GM12878 (cell line): Measurements from ENCODE around the gene MBOAT7. TPM values are rescaled to one million over a fixed set of nuclear protein-coding genes. Genes with fewer than 3 reads are reported as not detected.

ENCODE experiments used
- ATAC-seq: fragments of 200-7000 bp; cut with Tn5 transposase; 3 replicates; pipeline ENCODE4 v1.9.1; 2020; ENCODE audit warnings: mild to moderate bottlenecking, moderate library complexity
- BruUV-seq: library from RNA; stranded (reverse); fragments of 400-500 nt; replicated peaks from 2 replicates; lab custom pipeline; 2021; lab: Mats Ljungman, UMichigan
- CTCF ChIA-PET: fragments of 300-600 bp; sonication (Branson Sonifier 250); formaldehyde crosslinking; extraction: SDS; loops from one replicate; lab custom pipeline; 2021; ENCODE audit warnings: inconsistent platforms; lab: Yijun Ruan, JAX
- POLR2A ChIA-PET: fragments of 350-600 bp; formaldehyde crosslinking; extraction: SDS; loops from one replicate; lab custom pipeline; 2021; ENCODE audit warnings: inconsistent platforms; lab: Charles Lee
- RAD21 ChIA-PET: fragments of 300-600 bp; sonication (Branson Sonifier 250); formaldehyde crosslinking; loops from one replicate; lab custom pipeline; 2023; ENCODE audit warnings: antibody characterized with exemption; ENCODE audit not compliant: unreplicated experiment; lab: Charles Lee
- SMC1A ChIA-PET: fragments of 300-600 bp; sonication (Branson Sonifier 250); formaldehyde crosslinking; loops from one replicate; lab custom pipeline; 2023; ENCODE audit not compliant: unreplicated experiment, uncharacterized antibody; lab: Charles Lee
- DNase-seq: peaks from one replicate; pipeline ENCODE4 v3.0.0-alpha.2; 2011; ENCODE audit warnings: low read depth, low spot score
- FAIRE-seq: peaks from 3 replicates; lab custom pipeline; 2011; peaks lifted over from hg19 to GRCh38; lab: Jason Lieb, UNC
- H2AFZ ChIP-seq: 2 replicates; pipeline ENCODE4 v1.6.0; 2011; ENCODE audit warnings: low read depth, low read length, control low read depth; ENCODE audit not compliant: control insufficient read depth
- H3K27ac ChIP-seq: 2 replicates; pipeline ENCODE4 v1.5.1; 2011; ENCODE audit warnings: control low read depth; ENCODE audit not compliant: control insufficient read depth, insufficient read depth
- H3K27me3 ChIP-seq, 2 experiments: replicated peaks in 1 of 2; 2 replicates each; pipeline versions ENCODE4 v1.6.0 to v1.6.1; 2011; ENCODE audit warnings: low read length in 1 of 2; ENCODE audit not compliant: control insufficient read depth in 2 of 2, insufficient read depth in 2 of 2
- H3K36me3 ChIP-seq, 2 experiments: 2 replicates each; pipeline ENCODE4 v1.5.1; 2011; ENCODE audit warnings: low read length in 1 of 2; ENCODE audit not compliant: control insufficient read depth in 2 of 2, insufficient read depth in 2 of 2
- H3K4me1 ChIP-seq: 2 replicates; pipeline ENCODE4 v1.6.1; 2011; ENCODE audit warnings: mild to moderate bottlenecking, low read length, moderate library complexity, mixed read lengths; ENCODE audit not compliant: control insufficient read depth, insufficient read depth
- H3K4me2 ChIP-seq: 2 replicates; pipeline ENCODE4 v1.6.0; 2011; ENCODE audit warnings: control low read depth; ENCODE audit not compliant: control insufficient read depth, insufficient read depth
- H3K4me3 ChIP-seq: fragments of 200-600 bp; sonication (generic); 2 replicates; pipeline ENCODE4 v1.5.1; 2016
- H3K79me2 ChIP-seq: 2 replicates; pipeline ENCODE4 v1.6.0; 2011; ENCODE audit warnings: low read length; ENCODE audit not compliant: control insufficient read depth, insufficient read depth
- H3K9ac ChIP-seq: 2 replicates; pipeline ENCODE4 v1.8.0; 2011; ENCODE audit warnings: low read length, control low read depth, mixed read lengths; ENCODE audit not compliant: control insufficient read depth, insufficient read depth
- H3K9me3 ChIP-seq: replicated peaks from 3 replicates; pipeline ENCODE4 v1.5.1; 2011; ENCODE audit warnings: mild to moderate bottlenecking, low read length; ENCODE audit not compliant: control insufficient read depth, insufficient read depth
- H4K20me1 ChIP-seq: 2 replicates; pipeline ENCODE4 v1.6.0; 2011; ENCODE audit not compliant: control insufficient read depth, insufficient read depth
- BHLHE40 ChIP-seq, 2 experiments: fragments of 450-650 bp in 1 of 2; IDR thresholded peaks; 2 replicates each; pipeline ENCODE4 v1.6.1; 2011 to 2017; ENCODE audit warnings: low read depth in 2 of 2, borderline replicate concordance in 1 of 2, improper control_type of control experiment in 1 of 2, low read length in 1 of 2, mild to moderate bottlenecking in 1 of 2
- CHD1 ChIP-seq: IDR thresholded peaks from 2 replicates; pipeline ENCODE4 v1.6.1; 2012; ENCODE audit warnings: low read depth, low read length, improper control_type of control experiment
- JUNB ChIP-seq: IDR thresholded peaks from 2 replicates; pipeline ENCODE4 v1.6.1; 2016; ENCODE audit warnings: antibody characterized with exemption, mild to moderate bottlenecking
- JUND ChIP-seq: IDR thresholded peaks from 2 replicates; pipeline ENCODE4 v1.6.1; 2012; ENCODE audit warnings: low read depth, mild to moderate bottlenecking, low read length, improper control_type of control experiment, moderate library complexity
- PBX3 ChIP-seq: IDR thresholded peaks from 2 replicates; pipeline ENCODE4 v1.6.1; 2011; ENCODE audit warnings: mild to moderate bottlenecking, low read depth, low read length, moderate library complexity; ENCODE audit not compliant: insufficient replicate concordance
- POLR2A ChIP-seq: IDR thresholded peaks from 2 replicates; pipeline ENCODE4 v1.6.1; 2011; ENCODE audit warnings: low read depth, mild to moderate bottlenecking, low read length
- POLR2AphosphoS2 ChIP-seq: IDR thresholded peaks from 2 replicates; pipeline ENCODE4 v1.6.1; 2011; ENCODE audit warnings: low read depth, mild to moderate bottlenecking, low read length, improper control_type of control experiment, moderate library complexity
- POLR2AphosphoS5 ChIP-seq: IDR thresholded peaks from 2 replicates; pipeline ENCODE4 v1.6.1; 2011; ENCODE audit warnings: mild to moderate bottlenecking, low read length, inconsistent platforms
- RAD21 ChIP-seq: IDR thresholded peaks from 2 replicates; pipeline ENCODE4 v1.6.1; 2011; ENCODE audit warnings: mild to moderate bottlenecking, low read depth, low read length, moderate library complexity; ENCODE audit not compliant: insufficient read depth
- SMAD5 ChIP-seq: IDR thresholded peaks from 2 replicates; pipeline ENCODE4 v1.6.1; 2016; ENCODE audit warnings: antibody characterized with exemption, low read depth
- SREBF2 ChIP-seq: IDR thresholded peaks from 2 replicates; pipeline ENCODE4 v1.6.1; 2012; ENCODE audit warnings: mild to moderate bottlenecking, low read length
- SUPT20H ChIP-seq: IDR thresholded peaks from 2 replicates; pipeline ENCODE4 v1.6.1; 2011; ENCODE audit warnings: low read depth, mild to moderate bottlenecking, low read length, moderate library complexity, borderline replicate concordance; ENCODE audit not compliant: control insufficient read depth
- YY1 ChIP-seq: IDR thresholded peaks from 2 replicates; pipeline ENCODE4 v1.6.1; 2011; ENCODE audit warnings: low read depth, mild to moderate bottlenecking, low read length
- WGBS: methylation state at CpG from one replicate; pipeline ENCODE4 v1.1.6; 2016; ENCODE audit warnings: low lambda C conversion rate; ENCODE audit not compliant: insufficient replicate concordance, insufficient coverage; ENCODE audit errors: missing lambda C conversion rate; 5-methylcytosine and 5-hydroxymethylcytosine counted together
- in situ Hi-C: fragments of 300-500 bp; cut with MboI; formaldehyde crosslinking; loops from 9 replicates; pipeline ENCODE4 v1.14.3; 2018; ENCODE audit warnings: mixed read lengths
- intact Hi-C: fragments of 100-400 bp; cut with micrococcal nuclease; formaldehyde crosslinking; loops from one replicate; pipeline ENCODE4 v1.14.2; 2022; ENCODE audit not compliant: unreplicated experiment
- polyA plus RNA-seq, 11 experiments: library from polyadenylated mRNA; depleted of rRNA in 4 of 11; unstranded in 6 of 11; stranded (reverse) in 5 of 11; fragments of >200 nt; fragmentation: Nextera tagmentation in 4 of 11; fragmentation: Illumina TruSeq in 1 of 11; extraction: Ambion mirVana in 4 of 11; extraction: Trizol in 1 of 11; gene quantifications; 1 replicate in 1 of 11; 2 replicates in 10 of 11; pipeline versions ENCODE4 v1.2.1 to v1.2.3, GENCODE V29; 2011 to 2016; ENCODE audit warnings: inconsistent platforms in 2 of 11, missing spikeins in 2 of 11, low read depth in 1 of 11
- total RNA-seq, 4 experiments: library from RNA; depleted of rRNA in 3 of 4; stranded (reverse); fragments of >200 nt in 3 of 4; fragmentation: Illumina TruSeq in 1 of 4; extraction: Trizol in 1 of 4; gene quantifications; 2 replicates each; pipeline versions ENCODE4 v1.2.1 to v1.2.3, GENCODE V29; 2013 to 2021

MBOAT7 gene
- total and polyA plus RNA-seq, 10 of the 15 experiments (the other 5 are each of a cell fraction or from before 2014, with no cell fraction given), result 0.69 to 44.5 (median 21.7) TPM

- peaks cover under 1% of the 10 kb centered on the region; the same call in 1 of the 2 replicates for H3K4me1 ChIP-seq
- H3K4me3 ChIP-seq, result no peak overlapping the region
- FAIRE-seq, result no peak
- ChIA-PET CTCF (no interaction called here), POLR2A (interaction anchor here (0.7 kb wide), 1 partner anchor 19 kb away, joined by 3 read pairs; the partner anchor contains the start of gene CNOT3), RAD21 (no interaction called here), SMC1A (interaction anchor here (1.0 kb wide), 1 partner anchor 19 kb away, joined by 3 read pairs; no protein-coding TSS in a partner anchor)
- in situ Hi-C loops (no loop called here), intact Hi-C loops (no loop called here)
- H3K27me3 ChIP-seq, result no peaks in the 10 kb centered on the region
- H3K27ac ChIP-seq, result no peak overlapping the region
- ATAC-seq, result no peak
- no peaks in the 10 kb centered on the region for H4K20me1 ChIP-seq
- H3K79me2 ChIP-seq, result peaks cover 8% of the 10 kb centered on the region
- TF ChIP-seq POLR2A (peak; percentile 55; the same call in 1 of the 2 replicates), SUPT20H (no peak), POLR2AphosphoS5 (0 out of 2 replicates have a peak, but pooled peaks have one; percentile 17)
- H3K36me3 ChIP-seq, result peaks cover 22 to 25% of the 10 kb centered on the region in 2 experiments; a peak in 3 of 4 replicates
- BruUV-seq, result no TSS peak
- no peak overlapping the region for H3K4me2 ChIP-seq
- no peak for DNase-seq
- no peaks in the 10 kb centered on the region for H3K9me3 ChIP-seq
- H3K9ac ChIP-seq, result no peak overlapping the region
- WGBS, result 94% methylated on average over 15 of the region's 19 CpGs
- H2AFZ ChIP-seq, result no peak overlapping the region
Observed at GRCh38 chr19:54155694-54156093, 33.7 kb downstream of the MBOAT7 start.

- ATAC-seq (no peak), FAIRE-seq (no peak), DNase-seq (no peak)
- Histone ChIP-seq H3K4me3 (no peak overlapping the region), H3K9me3 (no peaks in the 10 kb centered on the region), H3K79me2 (peaks cover 8% of the 10 kb centered on the region), H3K27ac (no peak overlapping the region), H3K36me3 (peaks cover 25% of the 10 kb centered on the region in 2 experiments; a peak in 3 of 4 replicates), H3K4me1 (no peaks in the 10 kb centered on the region), H2AFZ (no peak overlapping the region), H3K4me2 (no peak overlapping the region), H4K20me1 (no peaks in the 10 kb centered on the region), H3K9ac (no peak overlapping the region), H3K27me3 (no peaks in the 10 kb centered on the region)
- RAD21 ChIA-PET, result no interaction called here
- BruUV-seq, result TSS peak; percentile 52
- CTCF ChIA-PET, result no interaction called here
- SMC1A ChIA-PET, result no interaction called here
- in situ Hi-C loops (no loop called here), intact Hi-C loops (no loop called here)
- POLR2A ChIA-PET, result no interaction called here
- WGBS, result 64% methylated on average over 18 of the region's 18 CpGs
- TF ChIP-seq POLR2A, result peak; percentile 64; the same call in 1 of the 2 replicates
- TF ChIP-seq CHD1, result no peak
- TF ChIP-seq POLR2AphosphoS2, result 0 out of 2 replicates have a peak, but pooled peaks have one; percentile 29
- peak; percentile 34 to 39; a peak in 3 of 4 replicates for TF ChIP-seq BHLHE40 (IDR thresholded peaks at IDR 0.05; ENCODE audit: borderline replicate concordance in 1 of 2, low read depth in 2 of 2, low read length in 1 of 2)
- TF ChIP-seq JUND, result no peak
- TF ChIP-seq JUNB, result no peak
- TF ChIP-seq SMAD5, result no peak
- TF ChIP-seq SREBF2, result no peak
- no peak for TF ChIP-seq PBX3
- TF ChIP-seq YY1, result no peak
- TF ChIP-seq RAD21, result no peak
Observed at GRCh38 chr19:54154603-54155345, 34.6 kb downstream of the MBOAT7 start.
